Measurements from ENCODE around the gene MED16. TPM values are rescaled to one million over a fixed set of nuclear protein-coding genes. Genes with fewer than 3 reads are reported as not detected.

The MED16 gene
- total RNA-seq, 1 experiment from 2014 or later = 25.9 TPM

GRCh38 chr19:867301-867793, 25.6 kb downstream of the MED16 start:
- H3K9ac ChIP-seq (ENCODE audit: low read length) = no peak overlapping the region
- H3K27ac ChIP-seq (ENCODE audit: low read length) = no peak overlapping the region
- H4K20me1 ChIP-seq (ENCODE audit: low read length) = no peaks in the 10 kb centered on the region
- H2AFZ ChIP-seq (ENCODE audit: low read length) = no peak overlapping the region
- no peaks in the 10 kb centered on the region for H3K27me3 ChIP-seq (ENCODE audit: low read length)
- ChIA-PET POLR2A (ENCODE audit: unreplicated experiment) (no interaction called here), CTCF (no interaction called here)
- H3K4me2 ChIP-seq (ENCODE audit: low read length) = no peak overlapping the region
- intact Hi-C loops (cut with micrococcal nuclease) = no loop called here
- H3K4me1 ChIP-seq (ENCODE audit: insufficient read depth, low read length) = peaks cover 12% of the 10 kb centered on the region
- ATAC-seq = no peak
- no peak overlapping the region for H3K4me3 ChIP-seq (ENCODE audit: low read length)
- no peaks in the 10 kb centered on the region for H3K9me2 ChIP-seq (replicated peaks; ENCODE audit: low read length)
- no peak for DNase-seq
- H3K36me3 ChIP-seq (ENCODE audit: low read depth, low read length) = no peaks in the 10 kb centered on the region
- no peaks in the 10 kb centered on the region for H3K79me2 ChIP-seq (ENCODE audit: low read length)
- BruUV-seq (replicated peaks) = no TSS peak
- TF ChIP-seq EZH2phosphoT487 (IDR thresholded peaks at IDR 0.05; ENCODE audit: borderline replicate concordance, low read length) (no peak), CTCF (conservative IDR thresholded peaks at IDR 0.05; ENCODE audit: low read depth, low read length) (no peak), EZH2 (IDR thresholded peaks at IDR 0.05; ENCODE audit: low read length, unreplicated experiment) (no peak)
- H3F3A ChIP-seq (ENCODE audit: low read length, unreplicated experiment) = no peaks in the 10 kb centered on the region
- H3K9me3 ChIP-seq (ENCODE audit: low read length) = no peaks in the 10 kb centered on the region

GRCh38 chr19:866769-867300, 26.2 kb downstream of the MED16 start:
- ATAC-seq = no peak
- Histone ChIP-seq H3K27ac (ENCODE audit: low read length) (no peak overlapping the region), H3K27me3 (ENCODE audit: low read length) (no peaks in the 10 kb centered on the region), H4K20me1 (ENCODE audit: low read length) (no peaks in the 10 kb centered on the region), H2AFZ (ENCODE audit: low read length) (no peak overlapping the region), H3K9ac (ENCODE audit: low read length) (no peak overlapping the region), H3K9me3 (ENCODE audit: low read length) (no peaks in the 10 kb centered on the region), H3K79me2 (ENCODE audit: low read length) (no peaks in the 10 kb centered on the region), H3K4me3 (ENCODE audit: low read length) (no peak overlapping the region), H3K4me1 (ENCODE audit: insufficient read depth, low read length) (peaks cover 12% of the 10 kb centered on the region), H3K4me2 (ENCODE audit: low read length) (no peak overlapping the region), H3K9me2 (replicated peaks; ENCODE audit: low read length) (no peaks in the 10 kb centered on the region), H3K36me3 (ENCODE audit: low read depth, low read length) (no peaks in the 10 kb centered on the region), H3F3A (ENCODE audit: low read length, unreplicated experiment) (no peaks in the 10 kb centered on the region)
- TF ChIP-seq CTCF (conservative IDR thresholded peaks at IDR 0.05; ENCODE audit: low read depth, low read length) = no peak
- no peak for TF ChIP-seq EZH2phosphoT487 (IDR thresholded peaks at IDR 0.05; ENCODE audit: borderline replicate concordance, low read length)
- no peak for TF ChIP-seq EZH2 (IDR thresholded peaks at IDR 0.05; ENCODE audit: low read length, unreplicated experiment)
- intact Hi-C loops (cut with micrococcal nuclease) = no loop called here
- no peak for DNase-seq
- ChIA-PET POLR2A (ENCODE audit: unreplicated experiment) (no interaction called here), CTCF (interaction anchor here (0.5 kb wide), 1 partner anchor 69 kb away, joined by 3 read pairs; no protein-coding TSS in a partner anchor)
- no TSS peak for BruUV-seq (replicated peaks)

DNA sequence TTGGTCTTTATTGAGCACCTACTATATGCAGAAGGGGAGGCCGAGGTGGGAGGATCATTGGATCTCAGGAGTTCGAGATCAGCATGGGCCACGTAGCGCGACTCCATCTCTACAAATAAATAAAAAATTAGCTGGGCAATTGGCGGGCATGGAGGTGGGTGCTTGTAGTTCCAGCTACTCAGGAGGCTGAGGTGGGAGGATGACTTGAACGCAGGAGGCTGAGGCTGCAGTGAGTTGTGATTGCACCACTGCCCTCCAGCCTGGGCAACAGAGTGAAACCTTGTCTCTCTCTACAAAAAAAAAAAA, 29.7 kb downstream of the MED16 start:
- no peak for DNase-seq
- H3K4me2 ChIP-seq (ENCODE audit: low read length) = no peak overlapping the region
- H3K9ac ChIP-seq (ENCODE audit: low read length) = no peak overlapping the region
- H4K20me1 ChIP-seq (ENCODE audit: low read length) = no peaks in the 10 kb centered on the region
- no peaks in the 10 kb centered on the region for H3K36me3 ChIP-seq (ENCODE audit: low read depth, low read length)
- no peak for ATAC-seq
- no peaks in the 10 kb centered on the region for H3K27me3 ChIP-seq (ENCODE audit: low read length)
- no peak overlapping the region for H3K27ac ChIP-seq (ENCODE audit: low read length)
- no peaks in the 10 kb centered on the region for H3F3A ChIP-seq (ENCODE audit: low read length, unreplicated experiment)
- no peaks in the 10 kb centered on the region for H3K9me3 ChIP-seq (ENCODE audit: low read length)
- TF ChIP-seq CTCF (conservative IDR thresholded peaks at IDR 0.05; ENCODE audit: low read depth, low read length) = no peak
- TF ChIP-seq EZH2phosphoT487 (IDR thresholded peaks at IDR 0.05; ENCODE audit: borderline replicate concordance, low read length) = no peak
- TF ChIP-seq EZH2 (IDR thresholded peaks at IDR 0.05; ENCODE audit: low read length, unreplicated experiment) = no peak
- H2AFZ ChIP-seq (ENCODE audit: low read length) = no peak overlapping the region
- intact Hi-C loops (cut with micrococcal nuclease) = no loop called here
- CTCF ChIA-PET = no interaction called here
- H3K79me2 ChIP-seq (ENCODE audit: low read length) = no peaks in the 10 kb centered on the region
- POLR2A ChIA-PET (ENCODE audit: unreplicated experiment) = interaction anchor here (0.6 kb wide), 1 partner anchor 13 kb away, joined by 5 read pairs; no protein-coding TSS in a partner anchor
- H3K4me3 ChIP-seq (ENCODE audit: low read length) = no peak overlapping the region
- no peaks in the 10 kb centered on the region for H3K4me1 ChIP-seq (ENCODE audit: insufficient read depth, low read length)
- BruUV-seq (replicated peaks) = no TSS peak
- H3K9me2 ChIP-seq (replicated peaks; ENCODE audit: low read length) = no peaks in the 10 kb centered on the region
